Measurements from ENCODE around the gene POLR2L.

- no peak for TF ChIP-seq POLR2A (IDR thresholded peaks at IDR 0.05)
- no peak for TF ChIP-seq CTCF (IDR thresholded peaks at IDR 0.05)
These were observed 29.3 kb downstream of the POLR2L start for GRCh38 chr11:813072-813455.

All from adrenal gland (tissue), 5 donors.